K562 (cell line): ENCODE measurements around the gene CLCN1. TPM values are rescaled to one million over a fixed set of nuclear protein-coding genes. Genes with fewer than 3 reads are reported as not detected.

Experiments
- ATAC-seq: fragments of 200-7000 bp; cut with Tn5 transposase; 3 replicates; pipeline ENCODE4 v1.9.1; 2020; ENCODE audit warnings: moderate library complexity
- BruUV-seq: library from RNA; stranded (reverse); fragments of 400-500 nt; replicated peaks from 2 replicates; lab custom pipeline; 2021; lab: Mats Ljungman, UMichigan
- CTCF ChIA-PET: fragments of 300-600 bp; formaldehyde crosslinking; extraction: SDS; loops from one replicate; lab custom pipeline; 2021; ENCODE audit warnings: low intra/inter-chr PET ratio; lab: Yijun Ruan, JAX
- POLR2A ChIA-PET: fragments of 300-600, 350-650 bp; sonication (Branson Sonifier 250); formaldehyde crosslinking; extraction: SDS; loops from one replicate; lab custom pipeline; 2021; ENCODE audit warnings: antibody characterized with exemption, inconsistent platforms; lab: Yijun Ruan, JAX
- DNase-seq, 4 experiments: peaks; one replicate each; pipeline versions ENCODE4 v3.0.0 to v3.0.0-alpha.2; 2011 to 2018; ENCODE audit warnings: low spot score in 3 of 4, mixed read lengths in 3 of 4; ENCODE audit errors: extremely low read depth in 1 of 4
- FAIRE-seq: peaks from 2 replicates; lab custom pipeline; 2011; peaks lifted over from hg19 to GRCh38; lab: Jason Lieb, UNC
- H2AFZ ChIP-seq: 2 replicates; pipeline ENCODE4 v1.6.0; 2011; ENCODE audit warnings: low read depth, low read length, control low read depth, inconsistent platforms
- H3K27ac ChIP-seq: fragments of 200-600 bp; 3 replicates; pipeline ENCODE4 v1.8.0; 2011; ENCODE audit warnings: low read depth, mild to moderate bottlenecking, control low read depth, inconsistent platforms, low read length, moderate library complexity, mixed read lengths; ENCODE audit errors: extremely low read depth
- H3K27me3 ChIP-seq, 2 experiments: fragments of 300-600 bp in 1 of 2; 2 replicates in 1 of 2; 3 replicates in 1 of 2; pipeline versions ENCODE4 v1.6.0 to v1.8.0; 2011; ENCODE audit warnings: inconsistent platforms in 2 of 2, low read length in 2 of 2, mild to moderate bottlenecking in 1 of 2, mixed read lengths in 1 of 2, moderate library complexity in 1 of 2; ENCODE audit not compliant: control insufficient read depth in 2 of 2, insufficient read depth in 2 of 2
- H3K36me3 ChIP-seq: fragments of 300-600 bp; 3 replicates; pipeline ENCODE4 v1.8.0; 2011; ENCODE audit warnings: mild to moderate bottlenecking, low read length, inconsistent platforms; ENCODE audit not compliant: control insufficient read depth, insufficient read depth
- H3K4me1 ChIP-seq, 2 experiments: fragments of 200-600 bp in 1 of 2; replicated peaks in 1 of 2; 2 replicates in 1 of 2; 3 replicates in 1 of 2; pipeline versions ENCODE4 v1.5.1 to v1.8.0; 2011; ENCODE audit warnings: inconsistent platforms in 2 of 2, low read length in 2 of 2, mild to moderate bottlenecking in 1 of 2, mixed read lengths in 1 of 2, moderate library complexity in 1 of 2; ENCODE audit not compliant: control insufficient read depth in 2 of 2, insufficient read depth in 2 of 2
- H3K4me2 ChIP-seq: 2 replicates; pipeline ENCODE4 v1.6.1; 2011; ENCODE audit warnings: low read length, control low read depth, inconsistent platforms, mixed read lengths; ENCODE audit not compliant: insufficient read depth
- H3K4me3 ChIP-seq: fragments of 200-600 bp; sonication (generic), shearing (Covaris generic); 2 replicates; pipeline ENCODE4 v1.5.1; 2016; ENCODE audit warnings: control low read depth, inconsistent platforms
- H3K79me2 ChIP-seq: fragments of 200-600 bp; 3 replicates; pipeline ENCODE4 v1.8.0; 2011; ENCODE audit warnings: low read length, inconsistent platforms; ENCODE audit not compliant: control insufficient read depth, insufficient read depth
- H3K9ac ChIP-seq, 2 experiments: 2 replicates each; pipeline versions ENCODE4 v1.6.0 to v1.6.1; 2011; ENCODE audit warnings: low read depth in 2 of 2, low read length in 2 of 2, control low read depth in 1 of 2, inconsistent platforms in 1 of 2, mild to moderate bottlenecking in 1 of 2, mixed read lengths in 1 of 2; ENCODE audit not compliant: insufficient read depth in 1 of 2
- H3K9me1 ChIP-seq: one replicate; pipeline ENCODE4 v1.6.0; 2011; ENCODE audit warnings: inconsistent platforms, mild to moderate bottlenecking, low read length, moderate library complexity; ENCODE audit not compliant: control insufficient read depth, insufficient read depth
- H3K9me3 ChIP-seq: replicated peaks from 2 replicates; pipeline ENCODE4 v1.5.1; 2011; ENCODE audit warnings: low read depth, low read length, inconsistent platforms; ENCODE audit not compliant: control insufficient read depth, insufficient read depth
- H4K20me1 ChIP-seq: replicated peaks from 2 replicates; pipeline ENCODE4 v1.6.1; 2011; ENCODE audit warnings: low read length, inconsistent platforms, mixed read lengths; ENCODE audit not compliant: control insufficient read depth, insufficient read depth
- BRF1 ChIP-seq: IDR thresholded peaks from 3 replicates; pipeline ENCODE4 v1.6.1; 2011; ENCODE audit warnings: borderline replicate concordance, mild to moderate bottlenecking; ENCODE audit not compliant: insufficient read length; ENCODE audit errors: extremely low read depth
- CBFA2T2 ChIP-seq: fragments of 450-650 bp; conservative IDR thresholded peaks from 2 replicates; pipeline ENCODE4 v1.6.1; 2017; ENCODE audit warnings: mild to moderate bottlenecking
- MXD1 ChIP-seq: fragments of 250-450 bp; sonication (Bioruptor Pico); IDR thresholded peaks from 2 replicates; pipeline ENCODE4 v1.8.0; 2021; ENCODE audit warnings: borderline replicate concordance, mild to moderate bottlenecking, moderate library complexity; ENCODE audit not compliant: poor library complexity, severe bottlenecking
- NFATC3 ChIP-seq: fragments of 450-650 bp; IDR thresholded peaks from 2 replicates; pipeline ENCODE4 v1.6.1; 2017; ENCODE audit warnings: mild to moderate bottlenecking
- NFE2L1 ChIP-seq: fragments of 450-650 bp; IDR thresholded peaks from 2 replicates; pipeline ENCODE4 v1.6.1; 2016; ENCODE audit warnings: missing genetic modification characterization, low read depth, mild to moderate bottlenecking, missing compliant biosample characterization, moderate library complexity, borderline replicate concordance
- PTRF ChIP-seq: fragments of 450-650 bp; IDR thresholded peaks from 2 replicates; pipeline ENCODE4 v1.6.1; 2016; ENCODE audit warnings: mild to moderate bottlenecking, missing genetic modification characterization, missing compliant biosample characterization
- ZBTB40 ChIP-seq, 2 experiments: fragments of 450-650 bp in 1 of 2; sonication (generic) in 1 of 2; formaldehyde crosslinking in 1 of 2; IDR thresholded peaks; 2 replicates each; pipeline versions ENCODE4 v1.7.1 to v1.9.0; 2016 to 2022; ENCODE audit warnings: inconsistent platforms in 1 of 2, mild to moderate bottlenecking in 1 of 2, missing genetic modification reagents in 1 of 2
- ZBTB49 ChIP-seq: sonication (generic); formaldehyde crosslinking; IDR thresholded peaks from 2 replicates; pipeline ENCODE4 v1.8.0; 2022; ENCODE audit warnings: missing genetic modification reagents, mild to moderate bottlenecking, borderline replicate concordance
- ZNF830 ChIP-seq: fragments of 250-450 bp; sonication (Bioruptor Pico); IDR thresholded peaks from 2 replicates; pipeline ENCODE4 v1.5.0; 2021; ENCODE audit warnings: mild to moderate bottlenecking
- whole genome bisulfite sequencing: fragments of 100-300 bp; shearing (Covaris generic); methylation state at CpG from one replicate; pipeline ENCODE4 v1.1.6; 2016; ENCODE audit warnings: low coverage, mixed read lengths; ENCODE audit not compliant: insufficient coverage; ENCODE audit errors: missing lambda C conversion rate; 5-methylcytosine and 5-hydroxymethylcytosine counted together
- in situ Hi-C: fragments of 300-500 bp; cut with MboI; formaldehyde crosslinking; loops from 4 replicates; pipeline ENCODE4 v1.15.0; 2018; ENCODE audit warnings: inconsistent platforms, mixed read lengths
- intact Hi-C: fragments of 100-400 bp; cut with micrococcal nuclease; formaldehyde crosslinking; loops from 2 replicates; pipeline ENCODE4 v1.14.2; 2022
- polyA plus RNA-seq, 8 experiments: library from polyadenylated mRNA; depleted of rRNA in 4 of 8; stranded (reverse) in 5 of 8; unstranded in 3 of 8; fragments of >200 nt; fragmentation: Nextera tagmentation in 2 of 8; fragmentation: Illumina TruSeq in 1 of 8; extraction: Ambion mirVana in 2 of 8; extraction: Trizol in 1 of 8; gene quantifications; 2 replicates each; pipeline versions ENCODE4 v1.2.1 to v1.2.3, GENCODE V29; 2011 to 2014; ENCODE audit warnings: inconsistent platforms in 1 of 8, missing spikeins in 1 of 8
- total RNA-seq, 7 experiments: library from RNA; depleted of rRNA in 6 of 7; stranded (reverse); fragments of >200 nt in 6 of 7; fragmentation: Illumina TruSeq in 2 of 7; extraction: Trizol in 2 of 7; gene quantifications; 2 replicates each; pipeline versions ENCODE4 v1.2.1 to v1.2.3, GENCODE V29; 2011 to 2021; ENCODE audit warnings: low replicate concordance in 1 of 7

Gene CLCN1
- total and polyA plus RNA-seq, 9 of the 15 experiments (the other 6 are each of a cell fraction or from before 2014, with no cell fraction given): 0.01 to 0.11 (median 0.04) TPM; not detected in 4

DNA sequence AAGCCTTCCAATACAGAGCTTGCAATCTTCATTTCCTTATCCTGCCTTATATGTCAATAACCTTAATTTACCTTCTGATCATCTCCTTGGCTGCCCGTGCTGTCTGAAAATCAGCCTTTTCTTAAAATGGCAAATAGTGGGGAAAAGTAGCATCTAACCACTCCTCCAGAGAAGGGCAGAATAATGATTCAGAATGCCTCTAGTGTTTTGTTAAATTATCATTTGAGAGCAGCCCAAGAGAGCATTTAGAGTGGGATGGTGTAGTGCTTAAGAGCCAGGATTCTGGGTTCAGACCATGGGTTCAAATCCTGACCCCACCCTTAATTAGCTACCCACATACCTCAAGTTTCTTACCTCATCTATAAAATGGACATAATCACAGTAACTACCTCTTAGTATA is 35.8 kb upstream of the CLCN1 start:
- in situ Hi-C loops (no loop called here), intact Hi-C loops (no loop called here)
- Histone ChIP-seq H3K9me1 (no peaks in the 10 kb centered on the region), H3K27me3 (no peaks in the 10 kb centered on the region), H3K4me3 (no peak overlapping the region), H3K36me3 (no peaks in the 10 kb centered on the region), H3K79me2 (no peaks in the 10 kb centered on the region), H3K27ac (no peak overlapping the region), H3K4me2 (no peak overlapping the region), H3K4me1 (peaks cover 5 to 13% of the 10 kb centered on the region in 2 experiments; a peak in 3 of 5 replicates), H3K9ac (no peak overlapping the region), H2AFZ (peak overlapping the region; percentile 27), H3K9me3 (no peaks in the 10 kb centered on the region), H4K20me1 (no peaks in the 10 kb centered on the region)
- no TSS peak for BruUV-seq
- WGBS: 57% methylated on average over 1 of the region's 1 CpG
- FAIRE-seq (no peak), ATAC-seq (no peak), DNase-seq (no peak)
- CTCF ChIA-PET: no interaction called here
- POLR2A ChIA-PET: interaction anchor here (0.9 to 1.7 kb wide), 6 partner anchors 8 to 40 kb away, joined by 3 to 11 read pairs (median 5); partner anchors contain the start of genes CASP2 and GSTK1
- TF ChIP-seq MXD1 (no peak), ZBTB49 (no peak), PTRF (tag) (no peak), ZBTB40 (IDR thresholded peaks at IDR 0.05) (no peak), ZBTB40 (CRISPR knock-in tag; IDR thresholded peaks at IDR 0.05) (no peak), NFATC3 (no peak), CBFA2T2 (no peak), NFE2L1 (no peak), ZNF830 (CRISPR knock-in tag) (no peak), BRF1 (no peak)
